DOHH2 (cell line): Measurements from ENCODE around the gene RER1.

Experiments
- H3F3A ChIP-seq: fragments of 200-600 bp; sonication (generic), shearing (Covaris generic); 2 replicates; pipeline ENCODE4 v1.6.0; 2016; ENCODE audit warnings: antibody characterized with exemption, mild to moderate bottlenecking; ENCODE audit not compliant: control insufficient read depth, insufficient read depth
- H3K27ac ChIP-seq: fragments of 200-600 bp; sonication (generic); 2 replicates; pipeline ENCODE4 v1.5.1; 2014; ENCODE audit warnings: low read depth, mild to moderate bottlenecking, low read length, moderate library complexity
- H3K27me3 ChIP-seq: fragments of 200-600 bp; sonication (generic); 2 replicates; pipeline ENCODE4 v1.6.1; 2014; ENCODE audit warnings: mild to moderate bottlenecking, low read length, mixed read lengths; ENCODE audit not compliant: control insufficient read depth
- H3K36me3 ChIP-seq: fragments of 200-600 bp; sonication (generic); 2 replicates; pipeline ENCODE4 v1.6.1; 2014; ENCODE audit warnings: mild to moderate bottlenecking, low read length, moderate library complexity, mixed read lengths; ENCODE audit not compliant: control insufficient read depth
- H3K4me1 ChIP-seq: fragments of 200-600 bp; sonication (generic); 2 replicates; pipeline ENCODE4 v1.6.1; 2014; ENCODE audit warnings: mild to moderate bottlenecking, low read length, mixed read lengths; ENCODE audit not compliant: control insufficient read depth
- H3K4me2 ChIP-seq: fragments of 200-600 bp; sonication (generic); 2 replicates; pipeline ENCODE4 v1.6.0; 2014; ENCODE audit warnings: mild to moderate bottlenecking, low read length, moderate library complexity
- H3K4me3 ChIP-seq: fragments of 200-600 bp; sonication (generic); 2 replicates; pipeline ENCODE4 v1.5.1; 2014; ENCODE audit warnings: mild to moderate bottlenecking, low read length, mixed read lengths
- H3K79me2 ChIP-seq: fragments of 200-600 bp; sonication (generic); 2 replicates; pipeline ENCODE4 v1.6.1; 2014; ENCODE audit warnings: mild to moderate bottlenecking, low read length, mixed read lengths; ENCODE audit not compliant: control insufficient read depth
- H3K9me2 ChIP-seq: fragments of 200-600 bp; sonication (generic); replicated peaks from 2 replicates; pipeline ENCODE4 v1.6.1; 2014; ENCODE audit warnings: mild to moderate bottlenecking, low read length, mixed read lengths; ENCODE audit not compliant: control insufficient read depth
- H3K9me3 ChIP-seq: fragments of 200-600 bp; sonication (generic); 2 replicates; pipeline ENCODE4 v1.6.1; 2014; ENCODE audit warnings: antibody characterized with exemption, low read length, mixed read lengths; ENCODE audit not compliant: control insufficient read depth, insufficient read depth
- H4K20me1 ChIP-seq: fragments of 200-600 bp; sonication (generic); 2 replicates; pipeline ENCODE4 v1.6.0; 2014; ENCODE audit warnings: low read depth, mild to moderate bottlenecking, antibody characterized with exemption, low read length, moderate library complexity; ENCODE audit not compliant: control insufficient read depth, insufficient read depth
- EZH2phosphoT487 ChIP-seq: fragments of 200-600 bp; sonication (generic); IDR thresholded peaks from 2 replicates; pipeline ENCODE4 v1.6.1; 2017; ENCODE audit warnings: borderline replicate concordance, mild to moderate bottlenecking, antibody characterized with exemption, low read length, moderate library complexity, mixed read lengths
- TF ChIP-seq, protein P1 (sequence below): fragments of 200-600 bp; sonication (generic); IDR thresholded peaks from one replicate; pipeline ENCODE4 v1.5.1; 2014; ENCODE audit warnings: antibody characterized with exemption, mild to moderate bottlenecking, low read depth, low read length; ENCODE audit not compliant: poor library complexity, severe bottlenecking

The RER1 gene

GRCh38 chr1:2446394-2446793 lies 54.8 kb downstream of the RER1 start:
- Histone ChIP-seq H4K20me1 (no peaks in the 10 kb centered on the region), H3F3A (no peaks in the 10 kb centered on the region), H3K27ac (no peak overlapping the region), H3K9me3 (no peaks in the 10 kb centered on the region), H3K9me2 (no peaks in the 10 kb centered on the region), H3K4me2 (no peak overlapping the region), H3K36me3 (no peaks in the 10 kb centered on the region), H3K4me3 (no peak overlapping the region), H3K27me3 (no peaks in the 10 kb centered on the region), H3K79me2 (no peaks in the 10 kb centered on the region), H3K4me1 (no peaks in the 10 kb centered on the region)
- no peak for TF ChIP-seq EZH2phosphoT487
- TF ChIP-seq, protein P1, sequence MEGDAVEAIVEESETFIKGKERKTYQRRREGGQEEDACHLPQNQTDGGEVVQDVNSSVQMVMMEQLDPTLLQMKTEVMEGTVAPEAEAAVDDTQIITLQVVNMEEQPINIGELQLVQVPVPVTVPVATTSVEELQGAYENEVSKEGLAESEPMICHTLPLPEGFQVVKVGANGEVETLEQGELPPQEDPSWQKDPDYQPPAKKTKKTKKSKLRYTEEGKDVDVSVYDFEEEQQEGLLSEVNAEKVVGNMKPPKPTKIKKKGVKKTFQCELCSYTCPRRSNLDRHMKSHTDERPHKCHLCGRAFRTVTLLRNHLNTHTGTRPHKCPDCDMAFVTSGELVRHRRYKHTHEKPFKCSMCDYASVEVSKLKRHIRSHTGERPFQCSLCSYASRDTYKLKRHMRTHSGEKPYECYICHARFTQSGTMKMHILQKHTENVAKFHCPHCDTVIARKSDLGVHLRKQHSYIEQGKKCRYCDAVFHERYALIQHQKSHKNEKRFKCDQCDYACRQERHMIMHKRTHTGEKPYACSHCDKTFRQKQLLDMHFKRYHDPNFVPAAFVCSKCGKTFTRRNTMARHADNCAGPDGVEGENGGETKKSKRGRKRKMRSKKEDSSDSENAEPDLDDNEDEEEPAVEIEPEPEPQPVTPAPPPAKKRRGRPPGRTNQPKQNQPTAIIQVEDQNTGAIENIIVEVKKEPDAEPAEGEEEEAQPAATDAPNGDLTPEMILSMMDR: no peak

DNA sequence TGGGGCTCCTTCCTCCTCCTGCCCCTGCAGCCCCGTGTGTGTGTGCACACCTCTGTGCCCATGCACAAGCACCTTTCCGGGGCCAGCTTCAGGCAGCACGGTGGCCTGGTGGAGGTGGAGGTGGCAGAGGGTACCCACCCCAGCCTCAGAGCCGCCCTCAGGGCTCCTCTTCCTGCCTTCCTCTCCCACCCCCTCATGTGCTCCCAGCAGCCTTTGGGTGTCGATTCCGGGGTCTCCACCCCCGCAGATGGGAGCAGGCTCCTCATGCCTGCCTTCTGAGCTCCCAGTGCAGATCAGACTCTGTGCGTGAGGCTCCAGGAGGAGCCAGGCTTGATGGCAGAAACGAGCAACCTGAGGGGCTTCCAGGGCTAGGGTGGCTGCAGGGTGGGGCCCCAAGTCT lies 55.2 kb downstream of the RER1 start:
- no peak overlapping the region for H3K27ac ChIP-seq

DNA sequence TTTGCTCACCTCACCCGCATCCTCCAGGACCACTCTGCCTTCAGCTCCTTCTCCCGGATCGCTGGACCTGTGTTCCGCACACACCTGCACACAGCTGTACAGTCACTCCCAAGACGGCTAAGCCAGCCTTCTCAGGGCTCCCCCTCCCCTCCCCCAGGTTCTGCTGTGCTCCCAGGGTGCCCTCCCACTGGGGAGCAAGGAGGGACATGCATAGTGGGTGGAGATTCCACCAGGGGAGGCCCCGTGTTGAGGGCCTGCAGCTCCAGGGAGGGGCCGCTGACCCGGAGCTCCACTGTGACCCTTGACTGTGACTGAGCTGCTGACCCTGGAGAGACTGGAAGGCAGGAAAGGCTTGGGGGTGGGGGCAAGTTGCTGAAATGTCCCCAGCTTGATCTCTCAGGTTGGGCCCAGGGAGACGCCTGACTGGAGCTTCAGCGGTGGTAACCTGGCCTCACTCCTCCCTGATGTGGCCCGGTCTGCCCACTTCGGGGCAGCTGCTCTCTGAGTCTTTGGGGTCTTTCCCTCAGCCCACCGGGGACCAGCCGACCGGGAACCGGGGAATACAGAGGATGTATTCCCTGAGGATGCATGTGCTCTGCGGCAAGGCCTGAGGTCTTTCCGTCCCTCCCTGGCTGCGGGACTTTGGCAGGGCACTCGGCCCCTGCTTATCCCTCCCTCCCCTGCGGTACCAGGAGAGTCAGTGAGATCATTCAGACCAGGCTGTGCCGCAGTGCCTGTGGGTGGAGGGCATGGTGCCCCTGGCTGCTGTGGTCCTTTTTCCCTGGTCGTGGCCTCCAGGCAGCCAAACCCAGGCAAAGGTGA lies 55.8 kb downstream of the RER1 start:
- H3K27ac ChIP-seq: no peak overlapping the region
- H3K36me3 ChIP-seq: no peaks in the 10 kb centered on the region
- no peaks in the 10 kb centered on the region for H3F3A ChIP-seq
- H3K9me2 ChIP-seq: no peaks in the 10 kb centered on the region
- H4K20me1 ChIP-seq: no peaks in the 10 kb centered on the region
- H3K27me3 ChIP-seq: no peaks in the 10 kb centered on the region
- no peaks in the 10 kb centered on the region for H3K9me3 ChIP-seq
- no peaks in the 10 kb centered on the region for H3K79me2 ChIP-seq
- H3K4me1 ChIP-seq: no peaks in the 10 kb centered on the region
- no peak overlapping the region for H3K4me3 ChIP-seq
- no peak overlapping the region for H3K4me2 ChIP-seq
- TF ChIP-seq, protein P1: no peak
- no peak for TF ChIP-seq EZH2phosphoT487

More for the DNA sequence above, 55.2 kb downstream of the RER1 start:
- Histone ChIP-seq H3K79me2 (no peaks in the 10 kb centered on the region), H3K4me1 (no peaks in the 10 kb centered on the region), H3K4me2 (no peak overlapping the region), H3K9me2 (no peaks in the 10 kb centered on the region), H3K9me3 (no peaks in the 10 kb centered on the region), H3K36me3 (no peaks in the 10 kb centered on the region), H3K27me3 (no peaks in the 10 kb centered on the region), H3F3A (no peaks in the 10 kb centered on the region), H3K4me3 (no peak overlapping the region), H4K20me1 (no peaks in the 10 kb centered on the region)
- TF ChIP-seq EZH2phosphoT487: no peak
- TF ChIP-seq, protein P1: no peak
